HepG2 (cell line): Measurements from ENCODE around the gene COQ3. TPM values are rescaled to one million over a fixed set of nuclear protein-coding genes. Genes with fewer than 3 reads are reported as not detected.

ENCODE experiments used
- ATAC-seq: fragments of 200-7000 bp; cut with Tn5 transposase; 3 replicates; pipeline ENCODE4 v1.9.1; 2020; ENCODE audit warnings: mild to moderate bottlenecking, moderate library complexity
- BruUV-seq: library from RNA; stranded (reverse); fragments of 400-500 nt; replicated peaks from 2 replicates; lab custom pipeline; 2021; lab: Mats Ljungman, UMichigan
- CTCF ChIA-PET: fragments of 300-600 bp; formaldehyde crosslinking; extraction: SDS; loops from one replicate; lab custom pipeline; 2021; ENCODE audit warnings: low total read pairs, inconsistent platforms, low intra/inter-chr PET ratio; lab: Yijun Ruan, JAX
- POLR2A ChIA-PET: fragments of 350-600 bp; sonication (Branson Sonifier 250); formaldehyde crosslinking; loops from one replicate; lab custom pipeline; 2020; ENCODE audit warnings: antibody characterized with exemption, inconsistent platforms; lab: Yijun Ruan, JAX
- DNase-seq: peaks from one replicate; pipeline ENCODE4 v3.0.0-alpha.2; 2015; ENCODE audit warnings: low spot score
- FAIRE-seq: peaks from 3 replicates; lab custom pipeline; 2011; peaks lifted over from hg19 to GRCh38; lab: Jason Lieb, UNC
- H2AFZ ChIP-seq: one replicate; pipeline ENCODE4 v1.6.1; 2011; ENCODE audit warnings: low read length, inconsistent platforms
- H3K27ac ChIP-seq: fragments of 300-600 bp; 3 replicates; pipeline ENCODE4 v1.8.0; 2011; ENCODE audit warnings: mixed run types, mild to moderate bottlenecking, mixed read lengths, low read length, inconsistent platforms; ENCODE audit not compliant: insufficient read depth; ENCODE audit errors: extremely low read length
- H3K27me3 ChIP-seq, 2 experiments: fragments of 200-600 bp in 1 of 2; 2 replicates in 1 of 2; 3 replicates in 1 of 2; pipeline versions ENCODE4 v1.6.0 to v1.8.0; 2011; ENCODE audit warnings: low read length in 2 of 2, mild to moderate bottlenecking in 2 of 2, moderate library complexity in 2 of 2, inconsistent platforms in 1 of 2; ENCODE audit not compliant: insufficient read depth in 2 of 2, control insufficient read depth in 1 of 2
- H3K36me3 ChIP-seq, 2 experiments: fragments of 200-600 bp in 1 of 2; replicated peaks in 1 of 2; 2 replicates in 1 of 2; 3 replicates in 1 of 2; pipeline versions ENCODE4 v1.5.1 to v1.8.0; 2011; ENCODE audit warnings: low read length in 2 of 2, inconsistent platforms in 1 of 2; ENCODE audit not compliant: insufficient read depth in 2 of 2, control insufficient read depth in 1 of 2
- H3K4me1 ChIP-seq: 2 replicates; pipeline ENCODE4 v1.5.1; 2012; ENCODE audit warnings: low read length, inconsistent platforms; ENCODE audit not compliant: insufficient read depth
- H3K4me2 ChIP-seq: 2 replicates; pipeline ENCODE4 v1.6.0; 2011; ENCODE audit warnings: low read depth, low read length, inconsistent platforms
- H3K4me3 ChIP-seq, 3 experiments: fragments of 200-600 bp in 1 of 3; sonication (generic), shearing (Covaris generic) in 1 of 3; replicated peaks in 1 of 3; 2 replicates each; pipeline ENCODE4 v1.5.1; 2011 to 2016; ENCODE audit warnings: low read length in 3 of 3, inconsistent platforms in 2 of 3, low read depth in 2 of 3, mild to moderate bottlenecking in 2 of 3, control low read depth in 1 of 3, mixed read lengths in 1 of 3; ENCODE audit not compliant: insufficient read depth in 1 of 3
- H3K79me2 ChIP-seq: one replicate; pipeline ENCODE4 v1.6.1; 2011; ENCODE audit warnings: low read length, inconsistent platforms; ENCODE audit not compliant: insufficient read depth
- H3K9ac ChIP-seq: 2 replicates; pipeline ENCODE4 v1.6.0; 2011; ENCODE audit warnings: mild to moderate bottlenecking, low read depth, low read length, inconsistent platforms; ENCODE audit not compliant: insufficient read depth
- H3K9me3 ChIP-seq: 2 replicates; pipeline ENCODE4 v1.5.1; 2012; ENCODE audit warnings: mild to moderate bottlenecking, low read length
- H4K20me1 ChIP-seq: 2 replicates; pipeline ENCODE4 v1.6.0; 2011; ENCODE audit warnings: inconsistent platforms, mild to moderate bottlenecking, low read length, moderate library complexity; ENCODE audit not compliant: insufficient read depth
- KDM5A ChIP-seq: fragments of 200-600 bp; sonication (generic); IDR thresholded peaks from 2 replicates; pipeline ENCODE4 v1.7.0; 2018; ENCODE audit warnings: antibody characterized with exemption, mild to moderate bottlenecking, low read length, borderline replicate concordance
- NR2F6 ChIP-seq, 2 experiments: IDR thresholded peaks; 2 replicates each; pipeline ENCODE4 v1.6.1; 2016; ENCODE audit warnings: antibody characterized with exemption in 1 of 2, mild to moderate bottlenecking in 1 of 2
- SOX5 ChIP-seq: IDR thresholded peaks from 2 replicates; pipeline ENCODE4 v1.6.1; 2016; ENCODE audit warnings: borderline replicate concordance
- ZNF17 ChIP-seq: sonication (generic); formaldehyde crosslinking; IDR thresholded peaks from 2 replicates; pipeline ENCODE4 v1.5.0; 2020; ENCODE audit warnings: mild to moderate bottlenecking, missing genetic modification reagents
- ZNF276 ChIP-seq: sonication (generic); formaldehyde crosslinking; IDR thresholded peaks from 2 replicates; pipeline ENCODE4 v1.4.0; 2020; ENCODE audit warnings: mild to moderate bottlenecking, low read depth, missing genetic modification reagents
- ZNF292 ChIP-seq: sonication (generic); formaldehyde crosslinking; IDR thresholded peaks from 2 replicates; pipeline ENCODE4 v1.8.1; 2022; ENCODE audit warnings: mild to moderate bottlenecking, low read depth, missing genetic modification reagents, borderline replicate concordance
- ZNF296 ChIP-seq: sonication (generic); formaldehyde crosslinking; conservative IDR thresholded peaks from 2 replicates; pipeline ENCODE4 v1.5.0; 2020; ENCODE audit warnings: mild to moderate bottlenecking, missing genetic modification reagents
- ZNF326 ChIP-seq: sonication (generic); formaldehyde crosslinking; IDR thresholded peaks from 2 replicates; pipeline ENCODE4 v1.4.0; 2020; ENCODE audit warnings: missing genetic modification reagents, borderline replicate concordance
- ZNF766 ChIP-seq: sonication (generic); formaldehyde crosslinking; IDR thresholded peaks from 2 replicates; pipeline ENCODE4 v1.5.0; 2020; ENCODE audit warnings: missing genetic modification reagents, borderline replicate concordance
- WGBS: methylation state at CpG from one replicate; pipeline ENCODE4 v1.1.6; 2017; ENCODE audit warnings: low lambda C conversion rate; 5-methylcytosine and 5-hydroxymethylcytosine counted together
- in situ Hi-C: cut with HindIII; loops from 2 replicates; pipeline ENCODE4 v1.10.0; 2017; ENCODE audit warnings: low pct_unique_long_range_greater_than_20kb; ENCODE audit not compliant: extremely low pct_ligation_motif_present
- intact Hi-C: fragments of 100-400 bp; cut with micrococcal nuclease; formaldehyde crosslinking; loops from one replicate; pipeline ENCODE4 v1.10.0; 2022; ENCODE audit not compliant: unreplicated experiment
- polyA plus RNA-seq, 8 experiments: library from polyadenylated mRNA; depleted of rRNA in 3 of 8; stranded (reverse) in 7 of 8; unstranded in 1 of 8; fragments of >200 nt; fragmentation: Illumina TruSeq in 4 of 8; extraction: Trizol in 4 of 8; gene quantifications; 2 replicates each; pipeline versions ENCODE4 v1.2.1 to v1.2.3, GENCODE V29; 2011 to 2016; ENCODE audit warnings: low read depth in 4 of 8, missing spikeins in 1 of 8, mixed read lengths in 1 of 8; ENCODE audit not compliant: insufficient read depth in 1 of 8
- total RNA-seq, 5 experiments: library from RNA; depleted of rRNA; stranded (reverse); fragments of >200 nt; fragmentation: Illumina TruSeq; extraction: Trizol; gene quantifications; 2 replicates each; pipeline ENCODE4 v1.2.3, GENCODE V29; 2016; ENCODE audit warnings: low read depth in 1 of 5
- TF ChIP-seq, protein P1 (sequence below): sonication (generic); formaldehyde crosslinking; conservative IDR thresholded peaks from 2 replicates; pipeline ENCODE4 v1.8.0; 2022; ENCODE audit warnings: missing genetic modification reagents
- TF ChIP-seq, protein P2 (sequence below): sonication (generic); formaldehyde crosslinking; IDR thresholded peaks from 2 replicates; pipeline ENCODE4 v1.5.0; 2020; ENCODE audit warnings: mild to moderate bottlenecking, missing genetic modification reagents, borderline replicate concordance

Gene COQ3
- total and polyA plus RNA-seq, 2 of the 13 experiments (the other 11 are each of a cell fraction or from before 2014, with no cell fraction given) = 5.3 to 20.5 TPM

GRCh38 chr6:99390896-99391295, 3.1 kb downstream of the COQ3 start:
- WGBS = 92% methylated on average over 3 of the region's 3 CpGs
- no peak overlapping the region for H2AFZ ChIP-seq
- no peaks in the 10 kb centered on the region for H3K36me3 ChIP-seq
- no peaks in the 10 kb centered on the region for H3K79me2 ChIP-seq
- H3K4me1 ChIP-seq = peaks cover 19% of the 10 kb centered on the region
- FAIRE-seq (no peak), ATAC-seq (no peak), DNase-seq (no peak)
- no peaks in the 10 kb centered on the region for H3K27me3 ChIP-seq
- no peak overlapping the region for H3K4me3 ChIP-seq
- no peaks in the 10 kb centered on the region for H4K20me1 ChIP-seq
- TF ChIP-seq, protein P1, sequence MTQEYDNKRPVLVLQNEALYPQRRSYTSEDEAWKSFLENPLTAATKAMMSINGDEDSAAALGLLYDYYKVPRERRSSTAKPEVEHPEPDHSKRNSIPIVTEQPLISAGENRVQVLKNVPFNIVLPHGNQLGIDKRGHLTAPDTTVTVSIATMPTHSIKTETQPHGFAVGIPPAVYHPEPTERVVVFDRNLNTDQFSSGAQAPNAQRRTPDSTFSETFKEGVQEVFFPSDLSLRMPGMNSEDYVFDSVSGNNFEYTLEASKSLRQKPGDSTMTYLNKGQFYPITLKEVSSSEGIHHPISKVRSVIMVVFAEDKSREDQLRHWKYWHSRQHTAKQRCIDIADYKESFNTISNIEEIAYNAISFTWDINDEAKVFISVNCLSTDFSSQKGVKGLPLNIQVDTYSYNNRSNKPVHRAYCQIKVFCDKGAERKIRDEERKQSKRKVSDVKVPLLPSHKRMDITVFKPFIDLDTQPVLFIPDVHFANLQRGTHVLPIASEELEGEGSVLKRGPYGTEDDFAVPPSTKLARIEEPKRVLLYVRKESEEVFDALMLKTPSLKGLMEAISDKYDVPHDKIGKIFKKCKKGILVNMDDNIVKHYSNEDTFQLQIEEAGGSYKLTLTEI = no peak
- TF ChIP-seq ZNF766 (CRISPR knock-in tag) (no peak), NR2F6 (IDR thresholded peaks at IDR 0.05) (no peak), NR2F6 (CRISPR knock-in tag; IDR thresholded peaks at IDR 0.05) (no peak)
- H3K9me3 ChIP-seq = no peaks in the 10 kb centered on the region
- BruUV-seq = no TSS peak
- ChIA-PET POLR2A (no interaction called here), CTCF (no interaction called here)
- no peak overlapping the region for H3K4me2 ChIP-seq
- H3K27ac ChIP-seq = no peak overlapping the region
- in situ Hi-C loops (no loop called here), intact Hi-C loops (loop anchor here (5.0 kb wide), 1 partner anchor 59 kb away; no protein-coding TSS in a partner anchor)
- no peak overlapping the region for H3K9ac ChIP-seq

DNA sequence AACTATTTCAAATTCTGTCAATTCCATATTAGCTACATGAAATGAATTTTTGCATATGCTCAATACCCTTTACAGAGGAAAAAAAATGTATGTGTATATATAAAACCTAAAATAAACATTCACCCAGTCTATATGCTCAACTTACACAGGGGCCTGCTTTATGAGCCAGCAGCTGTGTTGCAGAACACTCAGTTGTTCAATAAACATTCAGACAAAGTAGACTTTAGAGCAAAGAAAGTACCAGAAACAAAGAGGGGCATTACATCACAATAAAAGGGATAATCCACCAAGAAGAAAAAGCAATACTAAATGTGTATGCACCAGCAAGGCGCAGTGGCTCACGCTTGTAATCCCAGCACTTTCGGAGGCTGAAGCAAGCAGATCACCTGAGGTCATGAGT, 9.5 kb downstream of the COQ3 start:
- H3K4me1 ChIP-seq = peaks cover 5% of the 10 kb centered on the region; the same call in 1 of the 2 replicates
- no peak for FAIRE-seq
- H3K4me3 ChIP-seq = no peak overlapping the region
- H3K36me3 ChIP-seq = no peaks in the 10 kb centered on the region
- H4K20me1 ChIP-seq = no peaks in the 10 kb centered on the region
- intact Hi-C loops (no loop called here), in situ Hi-C loops (no loop called here)
- H3K9me3 ChIP-seq = no peaks in the 10 kb centered on the region
- H2AFZ ChIP-seq = no peak overlapping the region
- H3K27ac ChIP-seq = no peak overlapping the region
- CTCF ChIA-PET = no interaction called here
- no peak for DNase-seq
- no peak overlapping the region for H3K9ac ChIP-seq
- no peak overlapping the region for H3K4me2 ChIP-seq
- WGBS = 97% methylated on average over 3 of the region's 3 CpGs
- POLR2A ChIA-PET = interaction anchor here (1.3 kb wide), 1 partner anchor 9 kb away, joined by 7 read pairs; no protein-coding TSS in a partner anchor
- no peaks in the 10 kb centered on the region for H3K79me2 ChIP-seq
- BruUV-seq = no TSS peak
- no peaks in the 10 kb centered on the region for H3K27me3 ChIP-seq
- no peak for ATAC-seq
- TF ChIP-seq ZNF276 (CRISPR knock-in tag) (no peak), ZNF17 (CRISPR knock-in tag) (no peak), ZNF326 (CRISPR knock-in tag) (no peak), ZNF292 (CRISPR knock-in tag) (no peak), KDM5A (no peak), ZNF296 (no peak), SOX5 (CRISPR knock-in tag) (no peak)
- TF ChIP-seq, protein P2, sequence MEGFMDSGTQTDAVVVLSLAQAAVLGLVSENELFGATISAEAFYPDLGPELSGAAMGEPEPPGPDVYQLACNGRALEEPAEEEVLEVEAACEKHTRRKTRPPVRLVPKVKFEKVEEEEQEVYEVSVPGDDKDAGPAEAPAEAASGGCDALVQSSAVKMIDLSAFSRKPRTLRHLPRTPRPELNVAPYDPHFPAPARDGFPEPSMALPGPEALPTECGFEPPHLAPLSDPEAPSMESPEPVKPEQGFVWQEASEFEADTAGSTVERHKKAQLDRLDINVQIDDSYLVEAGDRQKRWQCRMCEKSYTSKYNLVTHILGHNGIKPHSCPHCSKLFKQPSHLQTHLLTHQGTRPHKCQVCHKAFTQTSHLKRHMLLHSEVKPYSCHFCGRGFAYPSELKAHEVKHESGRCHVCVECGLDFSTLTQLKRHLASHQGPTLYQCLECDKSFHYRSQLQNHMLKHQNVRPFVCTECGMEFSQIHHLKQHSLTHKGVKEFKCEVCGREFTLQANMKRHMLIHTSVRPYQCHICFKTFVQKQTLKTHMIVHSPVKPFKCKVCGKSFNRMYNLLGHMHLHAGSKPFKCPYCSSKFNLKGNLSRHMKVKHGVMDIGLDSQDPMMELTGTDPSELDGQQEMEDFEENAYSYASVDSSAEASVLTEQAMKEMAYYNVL (CRISPR knock-in tag) = no peak
